T-helper 22 cell (primary cell): ENCODE data around the gene LMTK3.

Source experiments
- DNase-seq: peaks from one replicate; pipeline ENCODE4 v3.0.0-alpha.2; 2020; ENCODE audit warnings: low read depth

Gene LMTK3, protein sequence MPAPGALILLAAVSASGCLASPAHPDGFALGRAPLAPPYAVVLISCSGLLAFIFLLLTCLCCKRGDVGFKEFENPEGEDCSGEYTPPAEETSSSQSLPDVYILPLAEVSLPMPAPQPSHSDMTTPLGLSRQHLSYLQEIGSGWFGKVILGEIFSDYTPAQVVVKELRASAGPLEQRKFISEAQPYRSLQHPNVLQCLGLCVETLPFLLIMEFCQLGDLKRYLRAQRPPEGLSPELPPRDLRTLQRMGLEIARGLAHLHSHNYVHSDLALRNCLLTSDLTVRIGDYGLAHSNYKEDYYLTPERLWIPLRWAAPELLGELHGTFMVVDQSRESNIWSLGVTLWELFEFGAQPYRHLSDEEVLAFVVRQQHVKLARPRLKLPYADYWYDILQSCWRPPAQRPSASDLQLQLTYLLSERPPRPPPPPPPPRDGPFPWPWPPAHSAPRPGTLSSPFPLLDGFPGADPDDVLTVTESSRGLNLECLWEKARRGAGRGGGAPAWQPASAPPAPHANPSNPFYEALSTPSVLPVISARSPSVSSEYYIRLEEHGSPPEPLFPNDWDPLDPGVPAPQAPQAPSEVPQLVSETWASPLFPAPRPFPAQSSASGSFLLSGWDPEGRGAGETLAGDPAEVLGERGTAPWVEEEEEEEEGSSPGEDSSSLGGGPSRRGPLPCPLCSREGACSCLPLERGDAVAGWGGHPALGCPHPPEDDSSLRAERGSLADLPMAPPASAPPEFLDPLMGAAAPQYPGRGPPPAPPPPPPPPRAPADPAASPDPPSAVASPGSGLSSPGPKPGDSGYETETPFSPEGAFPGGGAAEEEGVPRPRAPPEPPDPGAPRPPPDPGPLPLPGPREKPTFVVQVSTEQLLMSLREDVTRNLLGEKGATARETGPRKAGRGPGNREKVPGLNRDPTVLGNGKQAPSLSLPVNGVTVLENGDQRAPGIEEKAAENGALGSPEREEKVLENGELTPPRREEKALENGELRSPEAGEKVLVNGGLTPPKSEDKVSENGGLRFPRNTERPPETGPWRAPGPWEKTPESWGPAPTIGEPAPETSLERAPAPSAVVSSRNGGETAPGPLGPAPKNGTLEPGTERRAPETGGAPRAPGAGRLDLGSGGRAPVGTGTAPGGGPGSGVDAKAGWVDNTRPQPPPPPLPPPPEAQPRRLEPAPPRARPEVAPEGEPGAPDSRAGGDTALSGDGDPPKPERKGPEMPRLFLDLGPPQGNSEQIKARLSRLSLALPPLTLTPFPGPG (N-terminal part only)

DNA sequence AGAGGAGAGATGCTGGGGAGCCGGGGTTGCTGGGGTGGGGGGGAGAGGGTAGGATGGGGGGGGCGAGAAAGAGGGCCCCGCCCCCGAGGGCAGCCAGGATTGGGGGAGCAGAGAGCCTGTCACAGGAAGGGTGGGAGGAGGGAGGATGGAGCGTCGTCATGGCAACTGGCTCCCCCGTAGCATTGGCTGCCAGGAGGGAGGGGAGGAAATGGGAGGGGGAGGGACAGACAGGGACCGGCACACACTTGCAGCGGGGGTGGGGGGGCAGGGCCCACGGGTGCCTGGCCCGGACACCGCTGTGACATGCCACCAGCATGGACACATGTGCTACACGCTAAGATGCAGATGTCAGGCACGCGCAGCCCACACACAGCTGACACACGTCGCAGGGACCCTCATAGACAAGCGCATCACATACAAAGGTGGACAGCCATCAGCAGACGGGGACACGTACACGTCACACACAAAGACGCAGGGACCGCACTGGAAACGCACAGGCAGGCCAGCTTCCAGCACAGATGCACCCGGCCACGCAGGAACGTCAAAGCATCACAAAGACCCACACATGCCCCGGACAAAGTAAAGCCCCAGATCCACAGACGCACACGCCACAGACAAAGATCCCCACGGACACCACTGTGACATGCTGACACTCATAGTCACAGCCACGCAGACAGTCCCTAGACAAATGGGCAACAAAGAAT is at the start of gene LMTK3:
TSS of gene LMTK3 (minus strand) at position 36 of the 704 bp plus-strand sequence. CDS start 259 bp downstream, outside the sequence.
- DNase-seq: peak; percentile 85

GRCh38 chr19:48561412-48561811 is 49.8 kb upstream of the LMTK3 start:
- DNase-seq: no peak

GRCh38 chr19:48560095-48560530 is 48.5 kb upstream of the LMTK3 start:
- no peak for DNase-seq

GRCh38 chr19:48558018-48558684 is 46.5 kb upstream of the LMTK3 start:
- no peak for DNase-seq

DNA sequence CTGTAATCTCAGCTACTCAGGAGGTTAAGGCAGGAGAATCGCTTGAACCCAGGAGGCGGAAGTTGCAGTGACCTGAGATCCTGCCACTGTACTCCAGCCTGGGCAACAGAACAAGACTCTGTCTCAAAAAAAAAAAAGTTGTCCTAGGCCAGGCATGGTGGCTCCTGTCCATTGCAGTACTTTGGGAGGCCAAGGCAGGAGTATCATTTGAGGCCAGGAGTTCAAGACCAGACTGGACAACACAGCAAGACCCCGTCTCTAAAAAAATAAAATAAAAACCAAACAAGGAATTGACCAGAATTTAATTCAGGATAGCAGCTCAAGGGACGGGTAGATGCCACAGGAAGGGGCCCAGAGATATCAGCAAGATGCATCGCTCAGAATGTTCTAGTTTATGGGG is 45.2 kb upstream of the LMTK3 start:
- no peak for DNase-seq

DNA sequence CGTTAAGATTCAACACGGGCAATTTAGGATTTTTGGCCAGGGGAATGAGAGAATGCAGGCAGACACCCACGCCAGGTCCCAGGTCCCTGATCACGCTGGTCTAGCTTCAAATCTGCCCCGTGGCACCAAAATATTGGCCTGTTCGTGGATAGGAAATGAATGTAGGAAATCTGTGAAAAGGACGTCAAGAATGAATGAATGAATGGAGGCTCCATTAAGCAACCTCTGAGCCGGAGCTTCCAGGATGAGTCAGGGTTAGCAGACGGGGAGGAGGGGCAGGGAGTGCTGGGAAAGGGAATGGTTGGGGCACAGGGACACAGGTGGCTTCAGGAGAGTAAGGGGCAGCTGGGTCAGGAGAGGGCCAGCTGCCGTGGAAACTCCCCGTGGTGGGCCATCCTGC is 44.5 kb upstream of the LMTK3 start:
- DNase-seq: no peak

DNA sequence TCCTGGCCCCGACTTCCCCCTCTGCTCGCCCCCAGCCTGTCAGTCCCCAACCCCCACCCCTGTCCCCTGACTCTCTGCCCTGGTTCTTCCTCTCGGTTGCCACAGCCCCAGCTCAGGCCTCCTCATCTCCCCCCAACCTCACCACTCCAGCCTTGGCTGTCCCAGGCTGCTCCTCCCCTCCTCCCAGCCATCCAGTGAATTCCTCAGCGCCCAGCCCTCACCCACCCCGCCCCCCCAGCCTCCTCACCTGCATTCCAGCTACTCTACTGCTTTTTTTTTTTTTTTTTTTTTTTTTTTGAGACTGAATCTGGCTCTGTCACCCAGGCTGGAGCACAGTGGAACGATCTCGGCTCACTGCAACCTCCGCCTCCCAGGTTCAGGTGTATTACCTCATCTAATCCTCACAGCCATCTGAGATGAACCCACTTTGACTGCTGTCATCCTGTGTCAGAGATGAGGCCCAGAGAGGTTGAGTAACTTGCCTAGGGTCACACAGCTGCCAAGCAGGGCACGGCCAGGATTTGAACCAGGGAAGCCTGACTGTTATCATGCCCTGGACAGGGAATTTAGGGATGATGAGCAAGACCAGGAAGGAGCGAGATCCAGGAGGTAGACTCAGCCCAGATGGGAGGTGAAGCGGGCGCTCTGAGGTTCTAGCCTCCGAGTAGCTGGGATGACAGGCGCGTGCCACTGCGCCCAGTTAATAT is 42.9 kb upstream of the LMTK3 start:
- no peak for DNase-seq

DNA sequence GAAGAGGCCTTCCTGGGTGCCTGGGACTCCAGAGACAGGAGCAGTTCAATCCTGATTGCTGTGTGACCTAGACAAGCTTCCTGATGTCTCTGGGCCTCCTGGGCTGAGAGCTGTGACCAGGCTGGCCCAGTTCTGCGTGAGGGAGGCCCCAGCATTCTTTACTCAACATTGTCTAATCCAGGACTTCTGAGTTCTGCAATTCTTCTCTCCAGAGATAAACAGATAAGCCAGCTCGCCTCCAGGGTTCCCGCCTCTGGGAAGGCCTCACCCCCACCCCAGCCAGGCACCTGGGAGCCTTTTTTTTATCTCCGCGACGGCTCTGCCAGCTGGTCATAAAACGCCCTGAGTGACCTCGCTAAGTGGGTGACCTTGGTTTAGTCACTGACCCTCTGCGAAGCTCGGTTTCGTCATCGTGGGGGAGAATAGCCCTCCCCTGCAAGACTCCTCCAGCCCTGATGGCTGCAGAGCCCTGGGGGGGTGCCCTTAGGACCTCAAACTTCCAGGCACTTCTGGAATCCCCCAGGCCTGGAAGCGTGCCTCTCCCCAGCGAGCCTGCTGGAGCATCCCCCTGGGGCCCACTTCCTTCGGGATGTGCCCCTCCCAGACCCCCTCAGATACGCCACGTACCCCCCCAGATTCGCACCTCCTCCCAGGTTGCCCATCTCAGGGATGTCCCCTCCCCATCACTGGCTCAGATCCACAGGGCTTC is 42.2 kb upstream of the LMTK3 start:
- no peak for DNase-seq

- no peak for DNase-seq
Observed at GRCh38 chr19:48552406-48553322, 41.0 kb upstream of the LMTK3 start.

- no peak for DNase-seq
Observed at GRCh38 chr19:48551437-48552302, 40.0 kb upstream of the LMTK3 start, which contains the start of gene SULT2B1. Gene SULT2B1, plus strand, starts transcription at chr19:48552172. Its CDS starts 81 bp downstream, at chr19:48552253.

- no peak for DNase-seq
Observed at GRCh38 chr19:48549380-48549779, 37.7 kb upstream of the LMTK3 start.

DNA sequence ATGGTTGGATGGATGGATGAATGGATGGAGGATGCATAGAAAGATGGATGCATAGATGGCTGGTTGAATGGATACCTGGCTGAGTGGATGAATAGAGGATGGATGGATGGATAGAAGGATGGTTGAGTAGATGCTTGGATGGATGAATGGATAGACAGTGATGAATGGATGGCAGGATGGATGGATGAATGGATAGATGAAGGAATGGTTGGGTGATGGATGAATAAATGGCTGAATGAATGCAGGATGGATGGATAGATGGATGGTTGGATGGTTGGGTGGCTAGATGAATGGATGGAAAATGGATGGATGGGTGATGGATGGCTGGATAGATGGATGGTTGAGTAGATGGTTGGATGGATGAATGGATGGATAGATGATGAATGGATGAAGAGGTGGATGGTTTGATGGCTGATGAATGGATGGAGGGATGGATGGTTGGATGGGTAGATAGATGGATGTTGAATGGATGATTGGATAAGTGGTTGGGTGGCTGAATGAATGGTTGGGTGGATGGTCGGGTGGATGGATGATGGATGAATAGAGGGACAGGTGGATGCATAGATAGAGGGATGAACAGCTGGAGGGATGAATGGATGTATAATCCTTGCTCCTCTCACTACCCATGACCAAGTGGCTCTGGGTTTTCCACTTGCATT is 36.7 kb upstream of the LMTK3 start:
- no peak for DNase-seq

GRCh38 chr19:48547722-48548121 is 36.1 kb upstream of the LMTK3 start:
- no peak for DNase-seq

DNA sequence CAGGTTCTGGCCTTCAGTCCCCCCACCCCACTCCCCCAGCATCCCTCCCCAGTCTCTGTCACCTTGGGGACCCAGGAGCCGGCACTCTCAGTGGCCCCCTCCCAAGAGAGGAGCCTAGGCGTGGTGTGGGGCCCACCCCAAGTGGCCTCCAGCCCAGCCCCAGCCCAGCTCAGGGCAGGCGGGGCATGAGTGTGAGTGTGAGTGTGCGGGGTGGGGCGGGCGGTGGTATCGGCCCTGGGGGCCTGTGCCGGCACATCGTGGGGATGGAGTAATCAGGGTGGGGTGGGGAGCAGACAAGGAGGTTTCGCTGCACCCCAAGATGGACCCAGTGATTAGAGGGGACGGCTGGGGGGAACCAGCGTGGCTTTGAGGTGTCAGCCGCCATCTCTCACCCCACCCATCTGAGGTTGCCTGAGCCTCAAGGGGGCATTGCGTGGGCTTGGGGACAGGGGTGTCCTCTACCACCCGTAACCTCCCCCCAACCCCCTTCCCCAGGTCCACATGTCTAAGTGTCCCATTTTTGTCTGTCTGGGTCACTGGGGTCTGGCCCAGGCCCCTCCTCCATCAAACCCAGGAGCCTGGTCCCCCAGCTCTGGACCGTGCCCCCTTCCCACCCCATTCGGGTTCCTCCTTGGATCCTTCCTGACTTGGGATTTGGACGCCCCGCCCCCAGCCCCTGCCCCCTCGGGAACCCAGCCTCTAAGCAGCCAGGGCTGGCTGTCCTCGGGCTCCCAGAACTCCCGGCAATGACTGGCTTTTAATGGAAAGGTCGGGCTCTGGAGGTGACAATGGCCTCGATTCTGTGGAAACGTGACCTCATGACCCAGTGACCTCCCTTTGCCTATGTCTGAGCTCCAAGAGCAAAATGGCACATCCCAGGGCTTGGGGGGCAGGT is 33.5 kb upstream of the LMTK3 start:
- DNase-seq: no peak

GRCh38 chr19:48543121-48543710 is 31.6 kb upstream of the LMTK3 start:
- no peak for DNase-seq

DNA sequence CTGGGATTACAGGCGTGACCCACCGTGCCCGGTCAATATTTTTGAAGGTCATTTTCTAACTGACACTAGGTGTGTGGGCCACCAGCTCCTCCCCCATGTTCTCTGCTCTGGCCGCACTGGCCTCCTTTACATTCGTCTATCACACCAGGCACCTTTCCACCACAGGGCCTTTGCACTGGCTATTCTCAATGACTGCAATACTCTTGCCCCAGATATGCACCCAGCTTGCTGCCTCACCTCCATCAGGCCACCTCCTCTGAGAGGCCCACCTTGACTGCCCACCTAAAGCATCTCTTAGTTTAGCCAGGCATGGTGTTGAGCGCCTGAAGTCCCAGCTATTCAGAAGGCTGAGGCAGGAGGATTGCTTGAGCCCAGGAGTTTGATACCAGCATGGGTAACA is 30.2 kb upstream of the LMTK3 start:
- no peak for DNase-seq
